ENCODE results near the gene SLC25A22.

GRCh38 chr11:832529-833113 is 34.5 kb upstream of the SLC25A22 start, which contains the start of gene CD151:
- TF ChIP-seq POLR2A (IDR thresholded peaks at IDR 0.05) (no peak), CTCF (IDR thresholded peaks at IDR 0.05) (peak in 1 of 4 experiments; percentile 9), EP300 (IDR thresholded peaks at IDR 0.05) (no peak)
